ENCODE results near the gene UBE2E2. TPM values are rescaled to one million over a fixed set of nuclear protein-coding genes. Genes with fewer than 3 reads are reported as not detected.

Gene UBE2E2
- total RNA-seq, 2 experiments from 2014 or later, result 0.55 to 1.3 TPM

DNA sequence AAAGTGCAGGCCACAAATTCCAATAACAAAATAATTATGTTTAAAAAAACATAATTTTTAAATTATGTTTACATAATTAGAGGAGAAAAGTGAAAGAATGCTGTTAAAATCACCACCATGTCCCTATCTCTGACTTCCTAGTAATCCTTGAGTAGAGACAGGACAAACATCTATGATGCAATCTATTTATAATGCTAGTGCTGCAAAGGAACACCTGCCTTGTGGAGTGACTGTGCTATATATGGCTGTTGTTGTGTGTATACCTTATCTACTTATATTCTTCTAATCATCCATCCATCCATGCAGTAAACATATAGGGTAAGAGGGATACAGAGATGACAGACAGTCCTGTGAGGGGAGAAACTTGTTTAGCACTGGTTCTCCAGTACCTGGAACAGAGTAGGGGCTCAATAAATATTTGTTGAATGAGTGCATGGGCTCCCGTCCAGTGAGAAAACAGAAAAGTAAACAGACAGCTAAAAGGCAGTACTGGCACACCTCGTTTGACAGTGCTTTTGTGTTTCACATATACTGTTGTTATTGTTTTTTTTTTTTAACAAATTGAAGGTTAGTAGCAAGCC, 373.3 kb downstream of the UBE2E2 start:
- H3K4me3 Mint-ChIP-seq, result no peak overlapping the region
- ChIA-PET POLR2A (no interaction called here), CTCF (no interaction called here)

DNA sequence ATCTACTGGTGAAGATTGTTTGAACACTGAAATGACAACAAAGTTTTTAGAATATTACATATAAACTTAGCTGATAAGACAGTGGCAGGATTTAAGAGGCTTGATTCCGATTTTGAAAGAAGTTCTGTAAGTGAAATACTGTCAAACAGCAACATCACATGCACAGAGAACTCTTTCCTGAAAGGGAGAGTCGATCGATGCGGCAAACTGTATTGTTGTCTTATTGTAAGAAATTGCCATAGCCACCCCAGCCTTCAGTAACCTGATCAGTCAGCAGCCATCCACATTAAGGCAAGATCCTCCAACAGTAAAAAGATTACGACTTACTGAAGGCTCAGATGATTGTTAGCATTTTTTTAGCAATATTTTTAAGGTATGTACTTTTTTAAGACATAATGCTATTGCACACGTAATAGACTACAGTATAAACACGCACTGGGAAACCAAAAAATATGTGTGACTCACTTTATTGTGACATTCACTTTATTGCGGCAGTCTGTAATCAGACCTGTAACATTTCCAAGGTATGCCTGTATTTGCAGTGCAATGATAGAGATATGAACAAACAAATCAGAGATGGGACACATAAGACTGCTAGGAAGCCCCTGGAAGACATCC, 377.1 kb downstream of the UBE2E2 start:
- CTCF ChIA-PET, result no interaction called here

More for the DNA sequence above, 373.3 kb downstream of the UBE2E2 start:
- Mint-ChIP-seq H3K4me1 (no peaks in the 10 kb centered on the region), H3K27me3 (peaks cover 3% of the 10 kb centered on the region), H3K9me3 (no peaks in the 10 kb centered on the region), H3K27ac (no peak overlapping the region), H3K36me3 (ENCODE audit: low read depth) (no peaks in the 10 kb centered on the region)
- no peak for DNase-seq

DNA sequence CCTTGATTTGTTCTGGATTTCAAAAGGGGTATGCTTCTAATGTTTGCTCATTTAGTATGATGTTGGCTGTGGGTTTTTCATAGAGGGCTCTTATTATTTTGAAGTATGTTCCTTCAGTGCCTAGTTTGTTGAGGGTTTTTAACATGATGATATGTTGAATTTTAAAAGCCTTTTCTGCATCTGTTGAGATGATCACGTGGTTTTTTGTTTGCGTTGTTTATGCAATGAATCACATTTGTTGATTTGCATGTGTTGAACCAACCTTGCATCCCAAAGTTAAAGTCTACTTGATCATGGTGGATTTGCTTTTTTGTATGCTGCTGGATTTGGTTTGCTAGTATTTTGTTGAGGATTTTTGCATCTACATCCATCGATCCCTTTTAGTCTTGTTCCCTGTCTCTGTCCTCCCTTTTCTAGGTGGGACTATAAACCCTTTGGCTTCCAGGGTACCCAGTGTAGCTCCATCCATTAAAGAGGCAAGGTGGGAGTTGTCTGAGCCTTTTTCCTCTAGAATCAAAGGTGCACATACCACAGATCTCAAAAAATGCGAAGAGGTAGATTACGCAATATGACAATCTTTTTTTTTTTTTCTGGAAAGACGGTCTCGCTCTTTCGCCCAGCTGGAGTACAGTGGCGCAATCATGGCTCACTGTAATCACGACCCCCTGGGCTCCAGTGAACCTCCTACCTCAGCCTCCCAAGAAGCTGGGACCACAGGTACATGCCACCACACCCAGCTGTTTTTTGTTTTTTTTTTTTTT, 381.0 kb downstream of the UBE2E2 start:
- H3K27ac Mint-ChIP-seq, result no peak overlapping the region
- H3K4me1 Mint-ChIP-seq, result no peaks in the 10 kb centered on the region
- H3K9me3 Mint-ChIP-seq, result no peaks in the 10 kb centered on the region
- ChIA-PET CTCF (no interaction called here), POLR2A (no interaction called here)
- no peak overlapping the region for H3K4me3 Mint-ChIP-seq
- no peak for DNase-seq
- H3K27me3 Mint-ChIP-seq, result no peaks in the 10 kb centered on the region
- no peaks in the 10 kb centered on the region for H3K36me3 Mint-ChIP-seq (ENCODE audit: low read depth)

More for the DNA sequence above, 377.1 kb downstream of the UBE2E2 start:
- POLR2A ChIA-PET, result no interaction called here
- Mint-ChIP-seq H3K27me3 (no peaks in the 10 kb centered on the region), H3K4me3 (no peak overlapping the region), H3K4me1 (no peaks in the 10 kb centered on the region), H3K27ac (no peak overlapping the region), H3K9me3 (no peaks in the 10 kb centered on the region), H3K36me3 (ENCODE audit: low read depth) (no peaks in the 10 kb centered on the region)
- DNase-seq, result no peak

DNA sequence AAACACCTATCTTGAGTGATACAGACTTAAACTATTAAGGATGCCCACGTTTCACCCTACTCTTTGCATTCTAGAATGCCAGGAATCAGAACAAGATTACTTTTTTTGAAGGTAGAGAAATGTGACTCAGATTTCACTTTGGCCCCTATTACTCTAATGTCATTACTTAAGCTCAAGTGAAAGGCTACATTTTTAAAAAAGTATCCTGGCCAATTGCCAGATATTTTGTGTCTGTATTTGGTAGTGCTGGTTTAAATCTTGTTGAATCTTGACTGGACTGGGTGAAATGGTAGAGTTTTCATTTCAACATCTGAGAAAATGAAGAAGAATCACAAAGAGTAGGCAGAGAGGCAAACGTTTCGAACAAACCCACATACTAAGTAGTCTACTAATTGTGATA, 384.4 kb downstream of the UBE2E2 start:
- H3K36me3 Mint-ChIP-seq (ENCODE audit: low read depth), result no peaks in the 10 kb centered on the region
- DNase-seq, result no peak
- no peaks in the 10 kb centered on the region for H3K9me3 Mint-ChIP-seq
- peaks cover 3% of the 10 kb centered on the region for H3K27me3 Mint-ChIP-seq
- CTCF ChIA-PET, result no interaction called here
- no peaks in the 10 kb centered on the region for H3K4me1 Mint-ChIP-seq
- POLR2A ChIA-PET, result no interaction called here
- H3K4me3 Mint-ChIP-seq, result no peak overlapping the region
- H3K27ac Mint-ChIP-seq, result no peak overlapping the region

DNA sequence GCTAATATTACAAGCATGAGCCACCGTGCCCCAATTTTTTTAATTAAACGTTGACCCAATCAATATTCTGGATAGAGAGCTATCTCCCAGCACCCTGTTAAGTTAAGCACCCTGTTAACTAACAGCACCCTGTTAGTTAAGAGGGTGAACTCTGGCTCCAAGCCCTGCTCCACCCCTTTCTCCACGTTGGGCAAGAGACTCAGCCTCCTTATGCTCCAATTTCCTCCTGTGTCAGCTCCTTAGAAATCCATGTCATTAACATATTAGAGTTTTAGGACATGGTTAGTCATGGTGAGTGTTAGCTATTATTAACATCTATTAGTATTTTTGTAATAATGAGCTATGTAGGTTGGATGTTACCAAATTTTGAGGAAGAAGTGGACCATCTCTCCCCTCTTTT, 385.4 kb downstream of the UBE2E2 start:
- Mint-ChIP-seq H3K36me3 (ENCODE audit: low read depth) (no peaks in the 10 kb centered on the region), H3K4me1 (no peaks in the 10 kb centered on the region), H3K9me3 (no peaks in the 10 kb centered on the region), H3K27me3 (peaks cover 3% of the 10 kb centered on the region), H3K4me3 (no peak overlapping the region), H3K27ac (no peak overlapping the region)
- no peak for DNase-seq
- CTCF ChIA-PET, result no interaction called here
- POLR2A ChIA-PET, result no interaction called here

DNA sequence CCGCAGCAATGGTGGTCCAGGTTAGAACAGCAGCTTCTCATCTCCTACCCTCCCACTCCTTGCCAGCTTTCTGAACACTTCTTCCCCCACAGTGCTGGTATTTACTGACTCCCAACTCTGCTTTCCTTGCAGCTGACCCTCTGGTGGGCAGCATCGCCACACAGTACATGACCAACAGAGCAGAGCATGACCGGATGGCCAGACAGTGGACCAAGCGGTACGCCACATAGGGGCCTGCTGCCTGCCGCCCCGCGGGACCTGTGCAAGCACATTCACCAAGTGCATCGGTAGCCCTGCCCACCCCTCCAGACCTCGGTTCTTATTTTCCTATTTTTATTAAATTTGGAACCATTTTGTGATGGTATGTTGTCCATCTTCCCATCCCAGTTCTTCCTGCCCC, 386.5 kb downstream of the UBE2E2 start:
- CTCF ChIA-PET, result interaction anchor here (0.7 kb wide), 1 partner anchor 185 kb away, joined by 4 read pairs; no protein-coding TSS in a partner anchor
- no peak overlapping the region for H3K4me3 Mint-ChIP-seq
- H3K9me3 Mint-ChIP-seq, result no peaks in the 10 kb centered on the region
- H3K36me3 Mint-ChIP-seq (ENCODE audit: low read depth), result no peaks in the 10 kb centered on the region
- no peak overlapping the region for H3K27ac Mint-ChIP-seq
- DNase-seq, result no peak
- H3K4me1 Mint-ChIP-seq, result no peaks in the 10 kb centered on the region
- H3K27me3 Mint-ChIP-seq, result peaks cover 3% of the 10 kb centered on the region
- POLR2A ChIA-PET, result no interaction called here

DNA sequence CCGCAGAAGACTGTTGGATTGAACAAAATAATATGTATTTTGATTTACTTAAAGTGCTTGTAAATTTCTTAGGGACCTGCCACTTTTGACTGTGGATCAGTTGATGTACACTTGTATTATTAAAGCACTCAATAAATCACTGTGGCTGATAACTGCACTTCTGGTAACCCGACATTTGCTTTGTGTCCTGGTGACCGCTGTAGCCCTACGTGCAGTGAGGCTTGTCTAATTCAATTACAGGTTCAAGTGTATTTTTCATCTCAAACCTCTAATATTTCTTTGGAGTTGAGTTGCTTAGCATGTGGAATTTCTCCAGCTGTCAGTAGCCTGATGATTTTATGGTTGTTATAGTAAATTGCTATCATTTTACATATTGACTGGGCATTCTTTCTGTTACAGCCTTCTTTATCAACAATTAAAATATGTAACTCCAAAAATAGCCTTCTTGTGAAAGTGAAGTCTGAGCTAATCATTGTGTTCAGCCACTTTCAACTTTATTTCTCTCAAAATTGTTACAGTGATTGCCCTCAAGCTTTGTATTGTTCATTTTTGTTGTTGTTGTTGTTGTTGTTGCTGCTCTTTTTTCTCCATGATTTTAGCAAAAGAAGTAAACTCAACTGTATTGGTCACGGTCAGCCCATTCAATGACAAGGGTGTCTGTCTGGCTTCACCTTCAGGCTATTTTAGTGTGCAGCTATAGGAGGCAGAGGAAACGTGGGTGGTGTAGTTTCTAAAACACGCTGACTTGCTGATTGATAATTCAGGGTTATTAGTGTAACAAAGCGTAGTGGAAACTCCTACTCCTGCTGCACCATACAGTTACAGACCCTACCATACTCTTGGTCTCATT, 387.5 kb downstream of the UBE2E2 start:
- Mint-ChIP-seq H3K27ac (no peak overlapping the region), H3K36me3 (ENCODE audit: low read depth) (no peaks in the 10 kb centered on the region)
- POLR2A ChIA-PET, result no interaction called here

DNA sequence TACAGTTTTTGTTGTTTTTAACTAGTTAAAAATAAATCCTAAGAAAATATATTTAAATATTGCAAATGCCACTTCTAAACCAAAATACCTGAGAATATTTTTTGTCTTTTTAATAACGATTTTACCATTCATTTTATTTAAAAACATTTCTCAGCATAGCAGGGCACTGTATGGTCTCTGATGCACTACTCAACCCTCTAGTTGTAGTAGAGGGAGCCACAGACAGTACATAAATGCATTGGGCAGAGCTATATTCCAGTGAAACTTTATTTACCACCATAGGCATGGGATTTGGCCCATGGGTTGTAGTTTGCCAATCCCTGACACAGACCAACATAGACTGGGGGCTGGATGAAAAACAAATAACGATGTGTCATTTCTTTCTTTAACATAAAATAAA, 388.2 kb downstream of the UBE2E2 start:
- H3K9me3 Mint-ChIP-seq, result no peaks in the 10 kb centered on the region
- H3K27ac Mint-ChIP-seq, result no peak overlapping the region
- DNase-seq, result no peak
- ChIA-PET CTCF (no interaction called here), POLR2A (no interaction called here)
- no peak overlapping the region for H3K4me3 Mint-ChIP-seq
- peaks cover 3% of the 10 kb centered on the region for H3K27me3 Mint-ChIP-seq
- no peaks in the 10 kb centered on the region for H3K36me3 Mint-ChIP-seq (ENCODE audit: low read depth)
- no peaks in the 10 kb centered on the region for H3K4me1 Mint-ChIP-seq

More for the DNA sequence above, 387.5 kb downstream of the UBE2E2 start:
- H3K27me3 Mint-ChIP-seq, result peaks cover 3% of the 10 kb centered on the region
- H3K4me1 Mint-ChIP-seq, result no peaks in the 10 kb centered on the region
- DNase-seq, result no peak
- no peak overlapping the region for H3K4me3 Mint-ChIP-seq
- H3K9me3 Mint-ChIP-seq, result no peaks in the 10 kb centered on the region
- CTCF ChIA-PET, result interaction anchor here (0.7 kb wide), 1 partner anchor 186 kb away, joined by 4 read pairs; no protein-coding TSS in a partner anchor

DNA sequence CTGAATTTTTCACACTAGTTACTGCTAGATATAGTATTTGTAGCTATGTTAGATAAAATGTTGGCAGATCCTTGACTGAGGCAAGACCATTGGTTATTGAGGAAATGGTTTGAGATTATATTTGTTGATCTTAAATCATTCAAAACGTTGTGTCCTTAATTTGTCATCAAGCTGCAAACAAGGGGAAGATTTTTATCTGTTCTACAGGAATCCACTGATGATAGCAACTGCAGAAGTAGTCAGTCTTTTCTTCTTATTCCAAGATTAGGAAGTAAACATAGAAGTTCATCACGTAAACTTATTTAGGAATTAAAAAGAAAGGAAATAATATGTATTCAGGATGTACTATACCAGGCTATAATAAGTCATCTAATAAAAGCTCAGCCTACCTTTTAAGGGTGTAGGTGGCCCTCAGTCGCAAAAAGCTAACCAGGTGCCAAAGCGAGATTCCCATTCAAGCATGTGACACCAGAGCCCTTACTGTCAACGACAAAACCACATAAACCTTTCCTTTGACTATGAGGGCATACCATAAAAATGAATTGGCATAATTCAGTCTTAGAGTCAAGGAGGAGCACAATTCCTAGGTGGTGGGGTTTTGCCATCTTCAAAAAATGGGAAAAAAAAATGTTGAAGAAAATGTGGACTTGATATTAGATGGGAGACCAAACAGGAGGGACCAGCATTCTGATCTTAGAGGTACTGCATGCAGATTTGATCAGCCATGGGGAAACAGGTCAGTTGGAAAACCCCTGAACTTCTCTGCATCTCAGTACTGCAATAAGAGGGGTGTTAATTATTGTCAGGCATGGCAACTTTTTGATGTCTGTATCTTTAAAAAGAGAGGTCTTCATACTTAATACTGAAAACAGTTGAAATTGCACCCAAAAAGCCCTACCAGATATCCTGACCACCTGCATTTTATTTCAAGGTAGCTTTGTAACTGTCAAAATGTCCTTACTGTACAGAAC, 390.1 kb downstream of the UBE2E2 start:
- peaks cover 3% of the 10 kb centered on the region for H3K27me3 Mint-ChIP-seq
- POLR2A ChIA-PET, result interaction anchor here (0.6 kb wide), 1 partner anchor 369 kb away, joined by 3 read pairs; no protein-coding TSS in a partner anchor
- H3K36me3 Mint-ChIP-seq (ENCODE audit: low read depth), result no peaks in the 10 kb centered on the region
- H3K27ac Mint-ChIP-seq, result no peak overlapping the region
- H3K4me3 Mint-ChIP-seq, result no peak overlapping the region
- no peak for DNase-seq
- no peaks in the 10 kb centered on the region for H3K9me3 Mint-ChIP-seq
- no peaks in the 10 kb centered on the region for H3K4me1 Mint-ChIP-seq
- CTCF ChIA-PET, result no interaction called here

DNA sequence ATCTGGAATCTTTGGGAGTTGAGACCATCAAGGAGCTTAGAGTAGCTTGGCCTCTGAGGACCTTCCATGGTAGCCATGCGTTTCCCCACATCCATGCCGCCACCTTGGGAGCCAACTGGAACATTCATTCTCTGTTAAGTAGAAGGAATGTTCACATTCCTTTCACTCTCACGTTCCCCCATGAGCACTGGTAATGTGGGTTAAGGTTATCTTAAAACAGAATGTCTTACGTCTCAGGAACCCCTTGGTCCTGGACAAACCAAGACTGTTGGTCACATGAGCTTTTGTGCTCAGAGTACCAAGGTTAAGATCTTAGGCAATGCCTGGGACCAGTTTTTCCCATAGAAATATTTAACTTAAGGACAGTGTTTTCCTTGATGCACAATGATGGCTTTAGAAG, 390.9 kb downstream of the UBE2E2 start:
- Mint-ChIP-seq H3K4me1 (no peaks in the 10 kb centered on the region), H3K9me3 (no peaks in the 10 kb centered on the region), H3K4me3 (no peak overlapping the region), H3K27me3 (peaks cover 3% of the 10 kb centered on the region), H3K36me3 (ENCODE audit: low read depth) (no peaks in the 10 kb centered on the region), H3K27ac (no peak overlapping the region)
- CTCF ChIA-PET, result no interaction called here
- POLR2A ChIA-PET, result no interaction called here
- DNase-seq, result no peak

DNA sequence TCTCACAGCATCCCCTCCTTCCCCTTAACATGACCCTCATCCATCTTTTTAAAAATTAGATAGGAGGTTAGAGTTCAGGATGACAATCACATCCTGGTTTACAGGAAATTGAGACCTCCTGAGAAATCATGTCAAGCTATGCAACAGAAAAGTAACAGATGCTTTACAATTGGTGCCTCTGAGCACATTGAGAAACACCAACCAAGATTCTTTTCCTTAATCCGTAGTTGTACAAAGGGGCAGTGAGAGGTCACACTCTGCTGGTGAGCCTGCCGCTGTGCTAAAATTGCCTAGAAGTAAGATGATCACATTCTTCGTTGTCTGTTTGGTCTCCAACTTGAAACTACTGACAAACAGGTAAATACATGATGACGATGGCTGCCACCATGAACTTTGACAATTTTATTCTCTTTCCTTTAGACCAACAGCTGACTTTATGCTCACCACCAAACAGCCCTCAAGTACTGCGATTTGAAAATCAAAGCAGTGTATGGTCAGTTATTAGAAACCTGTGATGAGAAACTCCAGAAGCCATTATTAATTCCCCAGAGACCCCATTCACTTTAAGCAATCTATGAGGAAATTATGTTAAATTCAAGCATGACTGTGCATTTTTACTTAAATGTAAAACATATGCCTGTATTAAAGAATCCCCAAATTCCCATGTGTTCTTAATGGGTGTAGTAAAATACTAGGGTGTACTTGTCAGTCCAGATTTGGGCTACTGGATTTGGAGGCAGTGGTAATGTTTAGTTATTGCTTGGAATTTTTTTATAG, 392.0 kb downstream of the UBE2E2 start:
- Mint-ChIP-seq H3K9me3 (no peaks in the 10 kb centered on the region), H3K27me3 (peaks cover 3% of the 10 kb centered on the region), H3K27ac (no peak overlapping the region)

DNA sequence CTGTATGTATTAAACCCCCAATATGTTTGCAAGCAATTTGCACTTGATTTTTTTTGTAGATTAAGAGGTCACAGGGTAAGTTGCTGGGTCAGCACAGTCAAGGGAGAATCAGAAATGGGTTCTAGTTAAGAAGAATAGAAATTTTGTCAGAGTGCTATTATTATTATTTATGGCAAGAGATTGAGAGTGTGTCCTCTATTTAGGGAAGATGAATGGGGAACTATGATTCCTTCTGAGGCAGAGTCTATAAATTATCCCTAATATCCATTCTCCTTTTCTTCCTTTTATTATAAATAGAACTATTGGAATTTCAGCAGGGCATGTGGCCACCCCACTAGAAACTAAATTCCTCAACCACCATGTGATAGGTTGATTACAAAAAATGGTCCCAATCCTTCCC, 392.7 kb downstream of the UBE2E2 start:
- Mint-ChIP-seq H3K4me3 (no peak overlapping the region), H3K27me3 (peaks cover 2% of the 10 kb centered on the region), H3K9me3 (no peaks in the 10 kb centered on the region), H3K36me3 (ENCODE audit: low read depth) (no peaks in the 10 kb centered on the region), H3K27ac (no peak overlapping the region), H3K4me1 (no peaks in the 10 kb centered on the region)
- ChIA-PET CTCF (no interaction called here), POLR2A (no interaction called here)
- no peak for DNase-seq

More for the DNA sequence above, 392.0 kb downstream of the UBE2E2 start:
- no peak overlapping the region for H3K4me3 Mint-ChIP-seq
- CTCF ChIA-PET, result no interaction called here
- POLR2A ChIA-PET, result no interaction called here
- no peak for DNase-seq
- H3K36me3 Mint-ChIP-seq (ENCODE audit: low read depth), result no peaks in the 10 kb centered on the region
- no peaks in the 10 kb centered on the region for H3K4me1 Mint-ChIP-seq
